ENCODE data around the gene ATP2C2. TPM values are rescaled to one million over a fixed set of nuclear protein-coding genes. Genes with fewer than 3 reads are reported as not detected.

ATP2C2 gene
- total and polyA plus RNA-seq, 2 of the 8 experiments (the other 6 are each of a cell fraction or from before 2014, with no cell fraction given): 1.2 to 2.8 TPM

- TF ChIP-seq SIRT6 (IDR thresholded peaks at IDR 0.05; ENCODE audit: low read length): no peak
These were observed 9.8 kb downstream of the ATP2C2 start (continued) for GRCh38 chr16:84378099-84378498.

Data from H1 (cell line).